Measurements from ENCODE around the gene PFKFB1. TPM values are rescaled to one million over a fixed set of nuclear protein-coding genes. Genes with fewer than 3 reads are reported as not detected.

PFKFB1 gene
- total RNA-seq, 1 donor from 2014 or later = not detected

DNA sequence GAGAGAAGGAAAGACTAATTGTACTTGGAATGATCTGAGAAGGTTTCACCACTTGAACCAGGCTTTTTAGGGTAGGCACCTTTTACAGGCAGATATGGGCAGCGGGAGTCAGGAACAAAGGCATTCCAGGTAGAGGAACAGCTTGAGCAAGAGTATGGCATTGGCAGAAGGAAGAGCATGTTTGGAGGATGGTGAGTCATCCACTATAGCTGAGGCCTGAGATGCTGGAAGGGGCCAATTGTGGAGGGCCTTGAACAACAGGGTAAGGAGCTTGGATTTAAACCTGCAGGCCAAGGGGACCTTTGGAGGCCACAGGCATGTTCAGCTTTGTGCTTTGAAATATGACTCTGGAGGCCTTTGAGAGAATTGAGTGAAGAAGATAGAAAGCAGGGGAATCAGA is 32.2 kb downstream of the PFKFB1 start:
- TF ChIP-seq POLR2A (IDR thresholded peaks at IDR 0.05) (no peak), POLR2AphosphoS5 (IDR thresholded peaks at IDR 0.05; ENCODE audit: insufficient read depth in 1 of 2, low read depth in 1 of 2) (no peak)
- TF ChIP-seq, protein P1, sequence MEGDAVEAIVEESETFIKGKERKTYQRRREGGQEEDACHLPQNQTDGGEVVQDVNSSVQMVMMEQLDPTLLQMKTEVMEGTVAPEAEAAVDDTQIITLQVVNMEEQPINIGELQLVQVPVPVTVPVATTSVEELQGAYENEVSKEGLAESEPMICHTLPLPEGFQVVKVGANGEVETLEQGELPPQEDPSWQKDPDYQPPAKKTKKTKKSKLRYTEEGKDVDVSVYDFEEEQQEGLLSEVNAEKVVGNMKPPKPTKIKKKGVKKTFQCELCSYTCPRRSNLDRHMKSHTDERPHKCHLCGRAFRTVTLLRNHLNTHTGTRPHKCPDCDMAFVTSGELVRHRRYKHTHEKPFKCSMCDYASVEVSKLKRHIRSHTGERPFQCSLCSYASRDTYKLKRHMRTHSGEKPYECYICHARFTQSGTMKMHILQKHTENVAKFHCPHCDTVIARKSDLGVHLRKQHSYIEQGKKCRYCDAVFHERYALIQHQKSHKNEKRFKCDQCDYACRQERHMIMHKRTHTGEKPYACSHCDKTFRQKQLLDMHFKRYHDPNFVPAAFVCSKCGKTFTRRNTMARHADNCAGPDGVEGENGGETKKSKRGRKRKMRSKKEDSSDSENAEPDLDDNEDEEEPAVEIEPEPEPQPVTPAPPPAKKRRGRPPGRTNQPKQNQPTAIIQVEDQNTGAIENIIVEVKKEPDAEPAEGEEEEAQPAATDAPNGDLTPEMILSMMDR (IDR thresholded peaks at IDR 0.05) = no peak
- DNase-seq (ENCODE audit: extremely low spot score in 2 of 2) = no peak
- H3K4me3 ChIP-seq = no peak overlapping the region
- no peaks in the 10 kb centered on the region for H3K36me3 ChIP-seq
- H3K27me3 ChIP-seq = no peaks in the 10 kb centered on the region
- no peak overlapping the region for H3K27ac ChIP-seq
- no peaks in the 10 kb centered on the region for H3K9me3 ChIP-seq
- no peaks in the 10 kb centered on the region for H3K4me1 ChIP-seq
- intact Hi-C loops (cut with DNase I) = no loop called here

DNA sequence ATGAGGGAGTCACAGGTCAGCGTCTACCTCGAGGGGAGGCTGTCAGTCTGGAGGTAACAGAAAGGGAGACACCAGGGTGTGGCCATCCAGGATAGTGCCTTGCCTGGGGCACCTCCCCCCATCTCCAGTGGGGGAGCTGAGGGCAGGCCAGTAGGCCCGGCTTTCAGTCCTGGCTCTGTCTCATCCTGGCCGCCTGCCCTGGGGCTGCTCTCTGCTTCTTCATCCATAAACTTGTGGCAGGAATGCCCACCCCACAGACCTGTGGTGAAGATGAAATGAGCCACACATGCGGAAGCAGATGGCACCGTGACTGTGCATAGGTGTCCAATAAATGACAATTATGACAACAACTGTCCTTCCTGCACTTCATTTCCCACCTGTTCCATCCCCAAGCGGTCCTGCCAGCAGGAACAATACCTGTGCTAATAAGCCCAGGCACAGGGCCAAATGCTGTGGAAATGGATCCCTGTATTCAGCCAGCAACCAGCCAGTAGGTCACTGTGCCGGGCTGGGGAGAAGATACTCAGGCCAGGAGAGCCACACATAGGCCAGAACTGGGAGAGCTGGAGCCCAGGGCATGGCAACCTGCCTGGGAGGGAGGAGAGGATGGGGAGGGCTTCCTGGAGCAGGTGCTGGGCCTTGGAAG is 43.1 kb downstream of the PFKFB1 start:
- no peak for TF ChIP-seq POLR2AphosphoS5 (IDR thresholded peaks at IDR 0.05; ENCODE audit: insufficient read depth in 1 of 2, low read depth in 1 of 2)
- TF ChIP-seq, protein P1 (IDR thresholded peaks at IDR 0.05) = no peak
- TF ChIP-seq POLR2A (IDR thresholded peaks at IDR 0.05) = no peak
- H3K27ac ChIP-seq = no peak overlapping the region
- H3K4me3 ChIP-seq = no peak overlapping the region
- H3K4me1 ChIP-seq = no peaks in the 10 kb centered on the region
- H3K36me3 ChIP-seq = no peaks in the 10 kb centered on the region
- no peak for DNase-seq (ENCODE audit: extremely low spot score in 2 of 2)
- no peaks in the 10 kb centered on the region for H3K27me3 ChIP-seq
- H3K9me3 ChIP-seq = no peaks in the 10 kb centered on the region
- intact Hi-C loops (cut with DNase I) = no loop called here

DNA sequence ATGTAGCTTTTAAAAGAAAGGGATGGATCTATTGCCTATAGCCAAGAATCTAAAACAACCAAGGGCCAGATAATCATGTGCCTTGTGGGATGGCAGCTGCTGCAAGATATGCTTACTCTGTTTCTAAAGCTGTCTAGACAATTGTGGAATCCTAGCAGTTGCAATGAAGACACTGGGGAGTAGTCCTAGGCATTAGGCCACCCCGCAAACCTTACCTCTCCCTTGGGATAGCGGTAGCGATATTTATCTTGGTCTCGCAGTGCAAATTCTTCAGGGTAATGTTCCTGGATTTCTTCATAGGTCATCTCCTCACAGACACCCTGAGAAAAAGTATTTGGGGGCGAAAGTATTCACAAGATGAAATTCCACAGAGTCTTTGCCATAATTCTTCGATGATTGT is 48.8 kb downstream of the PFKFB1 start:
- Histone ChIP-seq H3K9me3 (no peaks in the 10 kb centered on the region), H3K36me3 (no peaks in the 10 kb centered on the region), H3K27me3 (no peaks in the 10 kb centered on the region), H3K4me3 (no peak overlapping the region), H3K4me1 (no peaks in the 10 kb centered on the region), H3K27ac (no peak overlapping the region)
- no peak for DNase-seq (ENCODE audit: extremely low spot score in 2 of 2)
- intact Hi-C loops (cut with DNase I) = no loop called here
- no peak for TF ChIP-seq POLR2A (IDR thresholded peaks at IDR 0.05)
- TF ChIP-seq POLR2AphosphoS5 (IDR thresholded peaks at IDR 0.05; ENCODE audit: insufficient read depth in 1 of 2, low read depth in 1 of 2) = no peak
- TF ChIP-seq, protein P1 (IDR thresholded peaks at IDR 0.05) = no peak

DNA sequence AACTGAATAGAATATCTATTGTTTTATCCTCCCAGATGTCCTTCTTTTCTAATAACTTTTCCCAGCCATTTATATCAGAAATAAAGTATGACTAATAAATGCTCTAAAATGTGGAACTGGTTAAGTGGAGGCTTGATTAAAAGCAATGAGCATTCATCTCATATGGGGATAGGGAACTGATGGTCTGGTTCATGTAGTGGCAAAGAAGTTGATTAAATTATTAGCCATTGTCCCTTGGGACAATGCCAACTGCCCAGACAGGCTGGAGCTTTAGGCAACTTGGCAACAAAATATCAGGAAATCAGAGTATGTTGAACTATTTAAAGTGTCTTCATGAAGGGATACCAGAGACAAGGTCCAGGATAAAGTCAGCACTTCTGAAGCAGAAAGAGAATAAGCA is 49.2 kb downstream of the PFKFB1 start:
- H3K4me1 ChIP-seq = no peaks in the 10 kb centered on the region
- H3K4me3 ChIP-seq = no peak overlapping the region
- intact Hi-C loops (cut with DNase I) = no loop called here
- no peaks in the 10 kb centered on the region for H3K9me3 ChIP-seq
- H3K27me3 ChIP-seq = no peaks in the 10 kb centered on the region
- no peaks in the 10 kb centered on the region for H3K36me3 ChIP-seq
- no peak for DNase-seq (ENCODE audit: extremely low spot score in 2 of 2)
- TF ChIP-seq, protein P1 (IDR thresholded peaks at IDR 0.05) = no peak
- H3K27ac ChIP-seq = no peak overlapping the region

DNA sequence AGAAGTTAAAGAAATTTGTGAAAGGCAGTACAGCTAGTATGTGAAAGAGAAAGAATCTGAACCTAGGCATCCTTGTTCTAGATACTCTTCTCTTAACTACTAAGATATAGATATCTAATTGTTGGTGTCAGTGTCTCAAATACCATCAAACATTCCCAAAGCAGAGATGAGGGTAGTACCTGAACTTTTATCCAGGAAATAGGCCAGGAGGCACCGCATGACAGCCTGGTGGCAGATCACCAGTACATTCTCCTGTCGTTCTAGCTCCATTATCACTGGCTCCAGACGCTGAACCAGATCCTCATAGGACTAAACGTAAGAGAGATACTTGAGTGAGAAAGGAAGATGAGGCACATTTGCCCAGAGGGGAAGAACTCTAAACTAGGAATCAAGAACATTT is 56.6 kb downstream of the PFKFB1 start:
- TF ChIP-seq POLR2AphosphoS5 (IDR thresholded peaks at IDR 0.05; ENCODE audit: insufficient read depth in 1 of 2, low read depth in 1 of 2) (no peak), POLR2A (IDR thresholded peaks at IDR 0.05) (no peak)
- TF ChIP-seq, protein P1 (IDR thresholded peaks at IDR 0.05) = no peak
- Histone ChIP-seq H3K4me3 (no peak overlapping the region), H3K9me3 (no peaks in the 10 kb centered on the region), H3K27ac (no peak overlapping the region), H3K36me3 (no peaks in the 10 kb centered on the region), H3K4me1 (no peaks in the 10 kb centered on the region), H3K27me3 (no peaks in the 10 kb centered on the region)
- intact Hi-C loops (cut with DNase I) = loop anchor here (10.0 kb wide), 1 partner anchor 107 kb away; no protein-coding TSS in a partner anchor
- no peak for DNase-seq (ENCODE audit: extremely low spot score in 2 of 2)
